H1 (cell line): ENCODE results near the gene TMEM232. TPM values are rescaled to one million over a fixed set of nuclear protein-coding genes. Genes with fewer than 3 reads are reported as not detected.

Experiments
- CTCF ChIA-PET: fragments of 300-600 bp; sonication (Branson Sonifier 250); formaldehyde crosslinking; loops from one replicate; lab custom pipeline; 2021; ENCODE audit not compliant: partially characterized antibody; lab: Charles Lee
- POLR2A ChIA-PET: fragments of 300-600 bp; sonication (Branson Sonifier 250); formaldehyde crosslinking; loops from one replicate; lab custom pipeline; 2021; ENCODE audit warnings: inconsistent platforms; ENCODE audit not compliant: partially characterized antibody; lab: Charles Lee
- DNase-seq, 2 experiments: peaks; one replicate each; pipeline versions ENCODE4 v3.0.0 to v3.0.0-alpha.2; 2010 to 2022; ENCODE audit warnings: low spot score in 2 of 2, low read depth in 1 of 2, mixed read lengths in 1 of 2
- FAIRE-seq: peaks from 2 replicates; lab custom pipeline; 2011; peaks lifted over from hg19 to GRCh38; lab: Jason Lieb, UNC
- H2AFZ ChIP-seq: 2 replicates; pipeline ENCODE4 v1.8.1; 2012; ENCODE audit warnings: low read length, inconsistent platforms
- H2AK5ac ChIP-seq: 2 replicates; pipeline ENCODE4 v1.6.1; 2013; ENCODE audit warnings: low read depth, low read length
- H2BK120ac ChIP-seq: replicated peaks from 2 replicates; pipeline ENCODE3; 2013; ENCODE audit warnings: low read depth, low read length, inconsistent platforms
- H2BK12ac ChIP-seq: 2 replicates; pipeline ENCODE4 v1.6.1; 2013; ENCODE audit warnings: low read depth, low read length
- H2BK15ac ChIP-seq: 2 replicates; pipeline ENCODE4 v1.6.1; 2013; ENCODE audit warnings: low read length
- H2BK20ac ChIP-seq: 2 replicates; pipeline ENCODE4 v1.6.1; 2013; ENCODE audit warnings: low read length
- H2BK5ac ChIP-seq: 2 replicates; pipeline ENCODE4 v1.6.1; 2013; ENCODE audit warnings: low read depth, low read length
- H3K14ac ChIP-seq: 2 replicates; pipeline ENCODE4 v1.6.1; 2013; ENCODE audit warnings: inconsistent platforms; ENCODE audit not compliant: insufficient read length
- H3K18ac ChIP-seq: 2 replicates; pipeline ENCODE4 v1.6.1; 2013; ENCODE audit warnings: low read length; ENCODE audit errors: extremely low read depth
- H3K23ac ChIP-seq: 2 replicates; pipeline ENCODE4 v1.6.1; 2013; ENCODE audit warnings: inconsistent platforms; ENCODE audit not compliant: insufficient read length
- H3K23me2 ChIP-seq: 2 replicates; pipeline ENCODE4 v1.6.1; 2013; ENCODE audit warnings: low read depth, low read length
- H3K27ac ChIP-seq: 2 replicates; pipeline ENCODE4 v1.6.1; 2011; ENCODE audit warnings: low read depth, low read length, inconsistent platforms
- H3K27me3 ChIP-seq, 4 experiments: replicated peaks in 1 of 4; 1 replicate in 1 of 4; 2 replicates in 3 of 4; pipeline versions ENCODE4 v1.6.1 to v1.8.1; 2011 to 2013; ENCODE audit warnings: low read length in 3 of 4, mild to moderate bottlenecking in 3 of 4, inconsistent platforms in 2 of 4, mixed read lengths in 2 of 4, moderate library complexity in 1 of 4; ENCODE audit not compliant: control insufficient read depth in 3 of 4, insufficient read depth in 3 of 4; ENCODE audit errors: extremely low read depth in 1 of 4
- H3K36me3 ChIP-seq, 4 experiments: 2 replicates each; pipeline versions ENCODE4 v1.6.1 to v1.8.1; 2011 to 2013; ENCODE audit warnings: mild to moderate bottlenecking in 4 of 4, low read length in 3 of 4, moderate library complexity in 2 of 4, control low read depth in 1 of 4, inconsistent platforms in 1 of 4; ENCODE audit not compliant: insufficient read depth in 4 of 4, control insufficient read depth in 2 of 4
- H3K4ac ChIP-seq: replicated peaks from 2 replicates; pipeline ENCODE3; 2013; ENCODE audit warnings: low read length, low read depth, mixed read lengths, inconsistent platforms; ENCODE audit not compliant: insufficient read length
- H3K4me1 ChIP-seq, 4 experiments: replicated peaks in 1 of 4; 1 replicate in 1 of 4; 2 replicates in 3 of 4; pipeline versions ENCODE4 v1.6.1 to v1.8.1; 2011 to 2013; ENCODE audit warnings: low read length in 3 of 4, inconsistent platforms in 2 of 4, mixed read lengths in 1 of 4; ENCODE audit not compliant: insufficient read depth in 4 of 4, control insufficient read depth in 3 of 4
- H3K4me2 ChIP-seq, 2 experiments: 2 replicates each; pipeline versions ENCODE4 v1.6.1 to v1.8.1; 2011 to 2013; ENCODE audit warnings: low read depth in 2 of 2, low read length in 2 of 2, control low read depth in 1 of 2, inconsistent platforms in 1 of 2, mild to moderate bottlenecking in 1 of 2; ENCODE audit not compliant: insufficient read depth in 1 of 2
- H3K4me3 ChIP-seq, 4 experiments: fragments of 200-600, 300-600 bp in 1 of 4; sonication (generic), shearing (Covaris generic), sonication (Bioruptor Twin) in 1 of 4; 2 replicates each; pipeline versions ENCODE4 v1.5.1 to v1.8.1; 2011 to 2016; ENCODE audit warnings: low read length in 4 of 4, low read depth in 3 of 4, control low read depth in 2 of 4, inconsistent platforms in 2 of 4, mild to moderate bottlenecking in 2 of 4, mixed read lengths in 1 of 4, moderate library complexity in 1 of 4; ENCODE audit not compliant: insufficient read depth in 2 of 4; ENCODE audit errors: extremely low read depth in 1 of 4
- H3K56ac ChIP-seq: replicated peaks from 2 replicates; pipeline ENCODE3; 2013; ENCODE audit warnings: low read depth, mild to moderate bottlenecking, mixed read lengths, low read length, inconsistent platforms; ENCODE audit not compliant: insufficient read length
- H3K79me1 ChIP-seq: 2 replicates; pipeline ENCODE4 v1.6.1; 2013; ENCODE audit warnings: low read depth, low read length, control low read depth
- H3K79me2 ChIP-seq, 2 experiments: 2 replicates each; pipeline versions ENCODE4 v1.6.1 to v1.8.1; 2012 to 2013; ENCODE audit warnings: low read length in 2 of 2, mild to moderate bottlenecking in 2 of 2, inconsistent platforms in 1 of 2; ENCODE audit not compliant: insufficient read depth in 2 of 2, control insufficient read depth in 1 of 2
- H3K9ac ChIP-seq, 4 experiments: replicated peaks in 1 of 4; 1 replicate in 1 of 4; 2 replicates in 3 of 4; pipeline versions ENCODE4 v1.6.1 to v1.8.1; 2011 to 2013; ENCODE audit warnings: low read depth in 3 of 4, low read length in 3 of 4, control low read depth in 2 of 4, mild to moderate bottlenecking in 2 of 4, moderate library complexity in 2 of 4, inconsistent platforms in 1 of 4; ENCODE audit errors: extremely low read depth in 1 of 4
- H3K9me3 ChIP-seq, 2 experiments: 2 replicates each; pipeline versions ENCODE4 v1.6.1 to v1.8.1; 2012 to 2013; ENCODE audit warnings: mild to moderate bottlenecking in 2 of 2, moderate library complexity in 2 of 2, control low read depth in 1 of 2, inconsistent platforms in 1 of 2, low read depth in 1 of 2, low read length in 1 of 2, mixed read lengths in 1 of 2; ENCODE audit not compliant: insufficient read depth in 2 of 2
- H4K20me1 ChIP-seq, 2 experiments: replicated peaks in 1 of 2; 2 replicates each; pipeline versions ENCODE3 to v1.8.1; 2011 to 2013; ENCODE audit warnings: inconsistent platforms in 2 of 2, low read length in 2 of 2, mild to moderate bottlenecking in 1 of 2; ENCODE audit not compliant: insufficient read depth in 2 of 2, control insufficient read depth in 1 of 2
- H4K5ac ChIP-seq: 2 replicates; pipeline ENCODE4 v1.6.1; 2013; ENCODE audit warnings: low read length, low read depth, mixed read lengths, inconsistent platforms; ENCODE audit not compliant: insufficient read length
- H4K8ac ChIP-seq: 2 replicates; pipeline ENCODE4 v1.8.0; 2013; ENCODE audit warnings: mild to moderate bottlenecking, moderate library complexity, low read length, inconsistent platforms; ENCODE audit not compliant: insufficient read depth; ENCODE audit errors: extremely low read depth
- H4K91ac ChIP-seq: replicated peaks from 2 replicates; pipeline ENCODE3; 2013; ENCODE audit warnings: low read length, mixed read lengths, inconsistent platforms; ENCODE audit not compliant: insufficient read length
- BACH1 ChIP-seq: IDR thresholded peaks from 2 replicates; pipeline ENCODE4 v1.6.1; 2012; ENCODE audit warnings: low read length, improper control_type of control experiment
- FOSL1 ChIP-seq: IDR thresholded peaks from 2 replicates; pipeline ENCODE4 v1.6.1; 2011; ENCODE audit warnings: mild to moderate bottlenecking, low read depth, low read length, moderate library complexity; ENCODE audit not compliant: insufficient read depth
- polyA plus RNA-seq, 7 experiments: library from polyadenylated mRNA; depleted of rRNA in 3 of 7; stranded (reverse) in 5 of 7; unstranded in 2 of 7; fragments of >200 nt in 5 of 7; fragments of 200-250 nt in 2 of 7; gene quantifications; 1 replicate in 5 of 7; 2 replicates in 1 of 7; 4 replicates in 1 of 7; pipeline versions ENCODE4 v1.2.1 to v1.2.3, GENCODE V29; 2011 to 2013; ENCODE audit warnings: missing spikeins in 2 of 7, mixed read lengths in 2 of 7
- total RNA-seq: library from RNA; stranded (reverse); fragmentation: NEBNext Ultra II Directional; extraction: Animal tissue kit (Norgen Biotek cat#: 25700); gene quantifications from 2 replicates; pipeline ENCODE4 v1.2.1, GENCODE V29; 2021

TMEM232 gene
- total and polyA plus RNA-seq, 2 of the 8 experiments (the other 6 are each of a cell fraction or from before 2014, with no cell fraction given): 0.38 to 1.3 TPM

DNA sequence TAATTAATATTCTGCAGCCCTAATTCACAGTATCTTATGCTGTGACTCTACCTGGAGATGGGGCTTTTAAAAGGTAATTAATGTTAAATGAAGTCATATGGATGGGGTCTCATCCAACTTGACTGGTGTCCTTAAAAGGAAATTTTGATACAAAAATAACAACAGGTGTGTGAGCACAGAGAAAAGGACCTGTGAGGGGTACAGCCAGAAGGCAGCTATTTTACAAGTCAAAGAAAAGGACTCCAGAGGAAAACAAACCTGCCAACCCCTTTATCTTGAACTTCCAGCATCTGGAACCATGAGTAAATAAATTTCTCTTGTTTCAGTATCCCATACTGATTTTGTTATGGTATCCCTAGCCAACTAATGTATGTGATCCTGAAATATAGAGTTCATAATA is 250.3 kb downstream of the TMEM232 start:
- Histone ChIP-seq H2AFZ (no peak overlapping the region), H4K5ac (no peak overlapping the region), H3K14ac (no peak overlapping the region), H3K27ac (no peak overlapping the region), H3K79me1 (no peaks in the 10 kb centered on the region), H3K9ac (no peak overlapping the region), H2AK5ac (no peak overlapping the region), H3K36me3 (no peaks in the 10 kb centered on the region), H3K4ac (no peak overlapping the region), H3K56ac (no peak overlapping the region), H3K4me2 (no peak overlapping the region), H4K8ac (no peak overlapping the region), H3K27me3 (no peaks in the 10 kb centered on the region), H3K23ac (no peak overlapping the region), H2BK20ac (no peak overlapping the region), H3K23me2 (no peaks in the 10 kb centered on the region), H3K79me2 (no peaks in the 10 kb centered on the region), H4K20me1 (no peaks in the 10 kb centered on the region), H3K9me3 (no peaks in the 10 kb centered on the region), H3K4me3 (no peak overlapping the region; a peak in 1 of 8 replicates), H2BK12ac (no peak overlapping the region), H2BK15ac (no peak overlapping the region), H2BK5ac (no peak overlapping the region), H3K4me1 (peaks cover 0 to 5% (median 1%) of the 10 kb centered on the region in 4 experiments; a peak in 2 of 7 replicates), H2BK120ac (no peak overlapping the region), H4K91ac (no peak overlapping the region), H3K18ac (no peak overlapping the region)
- ChIA-PET POLR2A (interaction anchor here (1.2 kb wide), 1 partner anchor 60 kb away, joined by 5 read pairs; no protein-coding TSS in a partner anchor), CTCF (interaction anchor here (1.0 kb wide), 1 partner anchor 150 kb away, joined by 3 read pairs; no protein-coding TSS in a partner anchor)
- TF ChIP-seq BACH1 (no peak), FOSL1 (no peak)
- DNase-seq (no peak), FAIRE-seq (no peak)
